K562 (cell line): ENCODE data around the gene DEPP1. TPM values are rescaled to one million over a fixed set of nuclear protein-coding genes. Genes with fewer than 3 reads are reported as not detected.

ENCODE experiments used
- ATAC-seq: fragments of 200-7000 bp; cut with Tn5 transposase; 3 replicates; pipeline ENCODE4 v1.9.1; 2020; ENCODE audit warnings: moderate library complexity
- BruUV-seq: library from RNA; stranded (reverse); fragments of 400-500 nt; replicated peaks from 2 replicates; lab custom pipeline; 2021; lab: Mats Ljungman, UMichigan
- CTCF ChIA-PET: fragments of 300-600 bp; formaldehyde crosslinking; extraction: SDS; loops from one replicate; lab custom pipeline; 2021; ENCODE audit warnings: low intra/inter-chr PET ratio; lab: Yijun Ruan, JAX
- POLR2A ChIA-PET: fragments of 300-600, 350-650 bp; sonication (Branson Sonifier 250); formaldehyde crosslinking; extraction: SDS; loops from one replicate; lab custom pipeline; 2021; ENCODE audit warnings: antibody characterized with exemption, inconsistent platforms; lab: Yijun Ruan, JAX
- DNase-seq, 4 experiments: peaks; one replicate each; pipeline versions ENCODE4 v3.0.0 to v3.0.0-alpha.2; 2011 to 2018; ENCODE audit warnings: low spot score in 3 of 4, mixed read lengths in 3 of 4; ENCODE audit errors: extremely low read depth in 1 of 4
- FAIRE-seq: peaks from 2 replicates; lab custom pipeline; 2011; peaks lifted over from hg19 to GRCh38; lab: Jason Lieb, UNC
- H2AFZ ChIP-seq: 2 replicates; pipeline ENCODE4 v1.6.0; 2011; ENCODE audit warnings: low read depth, low read length, control low read depth, inconsistent platforms
- H3K27ac ChIP-seq: fragments of 200-600 bp; 3 replicates; pipeline ENCODE4 v1.8.0; 2011; ENCODE audit warnings: low read depth, mild to moderate bottlenecking, control low read depth, inconsistent platforms, low read length, moderate library complexity, mixed read lengths; ENCODE audit errors: extremely low read depth
- H3K27me3 ChIP-seq, 2 experiments: fragments of 300-600 bp in 1 of 2; 2 replicates in 1 of 2; 3 replicates in 1 of 2; pipeline versions ENCODE4 v1.6.0 to v1.8.0; 2011; ENCODE audit warnings: inconsistent platforms in 2 of 2, low read length in 2 of 2, mild to moderate bottlenecking in 1 of 2, mixed read lengths in 1 of 2, moderate library complexity in 1 of 2; ENCODE audit not compliant: control insufficient read depth in 2 of 2, insufficient read depth in 2 of 2
- H3K36me3 ChIP-seq: fragments of 300-600 bp; 3 replicates; pipeline ENCODE4 v1.8.0; 2011; ENCODE audit warnings: mild to moderate bottlenecking, low read length, inconsistent platforms; ENCODE audit not compliant: control insufficient read depth, insufficient read depth
- H3K4me1 ChIP-seq, 2 experiments: fragments of 200-600 bp in 1 of 2; replicated peaks in 1 of 2; 2 replicates in 1 of 2; 3 replicates in 1 of 2; pipeline versions ENCODE4 v1.5.1 to v1.8.0; 2011; ENCODE audit warnings: inconsistent platforms in 2 of 2, low read length in 2 of 2, mild to moderate bottlenecking in 1 of 2, mixed read lengths in 1 of 2, moderate library complexity in 1 of 2; ENCODE audit not compliant: control insufficient read depth in 2 of 2, insufficient read depth in 2 of 2
- H3K4me2 ChIP-seq: 2 replicates; pipeline ENCODE4 v1.6.1; 2011; ENCODE audit warnings: low read length, control low read depth, inconsistent platforms, mixed read lengths; ENCODE audit not compliant: insufficient read depth
- H3K4me3 ChIP-seq: fragments of 200-600 bp; sonication (generic), shearing (Covaris generic); 2 replicates; pipeline ENCODE4 v1.5.1; 2016; ENCODE audit warnings: control low read depth, inconsistent platforms
- H3K79me2 ChIP-seq: fragments of 200-600 bp; 3 replicates; pipeline ENCODE4 v1.8.0; 2011; ENCODE audit warnings: low read length, inconsistent platforms; ENCODE audit not compliant: control insufficient read depth, insufficient read depth
- H3K9ac ChIP-seq, 2 experiments: 2 replicates each; pipeline versions ENCODE4 v1.6.0 to v1.6.1; 2011; ENCODE audit warnings: low read depth in 2 of 2, low read length in 2 of 2, control low read depth in 1 of 2, inconsistent platforms in 1 of 2, mild to moderate bottlenecking in 1 of 2, mixed read lengths in 1 of 2; ENCODE audit not compliant: insufficient read depth in 1 of 2
- H3K9me1 ChIP-seq: one replicate; pipeline ENCODE4 v1.6.0; 2011; ENCODE audit warnings: inconsistent platforms, mild to moderate bottlenecking, low read length, moderate library complexity; ENCODE audit not compliant: control insufficient read depth, insufficient read depth
- H3K9me3 ChIP-seq: replicated peaks from 2 replicates; pipeline ENCODE4 v1.5.1; 2011; ENCODE audit warnings: low read depth, low read length, inconsistent platforms; ENCODE audit not compliant: control insufficient read depth, insufficient read depth
- H4K20me1 ChIP-seq: replicated peaks from 2 replicates; pipeline ENCODE4 v1.6.1; 2011; ENCODE audit warnings: low read length, inconsistent platforms, mixed read lengths; ENCODE audit not compliant: control insufficient read depth, insufficient read depth
- EGR1 ChIP-seq: fragments of 450-650 bp; conservative IDR thresholded peaks from 2 replicates; pipeline ENCODE4 v1.6.1; 2017; ENCODE audit warnings: mild to moderate bottlenecking
- ESRRA ChIP-seq: fragments of 450-650 bp; IDR thresholded peaks from 2 replicates; pipeline ENCODE4 v1.6.1; 2014; ENCODE audit warnings: low read depth, mild to moderate bottlenecking, moderate library complexity, borderline replicate concordance
- JUND ChIP-seq, 2 experiments: IDR thresholded peaks; 2 replicates in 1 of 2; 3 replicates in 1 of 2; pipeline ENCODE4 v1.6.1; 2011; ENCODE audit warnings: borderline replicate concordance in 2 of 2, low read depth in 2 of 2, low read length in 2 of 2, improper control_type of control experiment in 1 of 2, missing biosample characterization in 1 of 2, missing genetic modification characterization in 1 of 2, missing genetic modification reagents in 1 of 2
- SREBF1 ChIP-seq: fragments of 150-350 bp; IDR thresholded peaks from 2 replicates; pipeline ENCODE4 v1.6.1; 2014; ENCODE audit warnings: antibody characterized with exemption, low read depth, low read length, borderline replicate concordance
- ZNF263 ChIP-seq: sonication (generic); formaldehyde crosslinking; IDR thresholded peaks from 2 replicates; pipeline ENCODE4 v1.8.0; 2022; ENCODE audit warnings: mild to moderate bottlenecking, missing genetic modification reagents, borderline replicate concordance
- WGBS: fragments of 100-300 bp; shearing (Covaris generic); methylation state at CpG from one replicate; pipeline ENCODE4 v1.1.6; 2016; ENCODE audit warnings: low coverage, mixed read lengths; ENCODE audit not compliant: insufficient coverage; ENCODE audit errors: missing lambda C conversion rate; 5-methylcytosine and 5-hydroxymethylcytosine counted together
- in situ Hi-C: fragments of 300-500 bp; cut with MboI; formaldehyde crosslinking; loops from 4 replicates; pipeline ENCODE4 v1.15.0; 2018; ENCODE audit warnings: inconsistent platforms, mixed read lengths
- intact Hi-C: fragments of 100-400 bp; cut with micrococcal nuclease; formaldehyde crosslinking; loops from 2 replicates; pipeline ENCODE4 v1.14.2; 2022
- polyA plus RNA-seq, 8 experiments: library from polyadenylated mRNA; depleted of rRNA in 4 of 8; stranded (reverse) in 5 of 8; unstranded in 3 of 8; fragments of >200 nt; fragmentation: Nextera tagmentation in 2 of 8; fragmentation: Illumina TruSeq in 1 of 8; extraction: Ambion mirVana in 2 of 8; extraction: Trizol in 1 of 8; gene quantifications; 2 replicates each; pipeline versions ENCODE4 v1.2.1 to v1.2.3, GENCODE V29; 2011 to 2014; ENCODE audit warnings: inconsistent platforms in 1 of 8, missing spikeins in 1 of 8
- total RNA-seq, 7 experiments: library from RNA; depleted of rRNA in 6 of 7; stranded (reverse); fragments of >200 nt in 6 of 7; fragmentation: Illumina TruSeq in 2 of 7; extraction: Trizol in 2 of 7; gene quantifications; 2 replicates each; pipeline versions ENCODE4 v1.2.1 to v1.2.3, GENCODE V29; 2011 to 2021; ENCODE audit warnings: low replicate concordance in 1 of 7
- TF ChIP-seq, protein P1 (sequence below): fragments of 250-450 bp; sonication (Bioruptor Pico); IDR thresholded peaks from 2 replicates; pipeline ENCODE4 v1.8.0; 2022; ENCODE audit warnings: inconsistent platforms, mild to moderate bottlenecking, moderate library complexity, borderline replicate concordance

Gene DEPP1
- total and polyA plus RNA-seq, 9 of the 15 experiments (the other 6 are each of a cell fraction or from before 2014, with no cell fraction given), result 0.04 to 0.54 (median 0.20) TPM; not detected in 1

DNA sequence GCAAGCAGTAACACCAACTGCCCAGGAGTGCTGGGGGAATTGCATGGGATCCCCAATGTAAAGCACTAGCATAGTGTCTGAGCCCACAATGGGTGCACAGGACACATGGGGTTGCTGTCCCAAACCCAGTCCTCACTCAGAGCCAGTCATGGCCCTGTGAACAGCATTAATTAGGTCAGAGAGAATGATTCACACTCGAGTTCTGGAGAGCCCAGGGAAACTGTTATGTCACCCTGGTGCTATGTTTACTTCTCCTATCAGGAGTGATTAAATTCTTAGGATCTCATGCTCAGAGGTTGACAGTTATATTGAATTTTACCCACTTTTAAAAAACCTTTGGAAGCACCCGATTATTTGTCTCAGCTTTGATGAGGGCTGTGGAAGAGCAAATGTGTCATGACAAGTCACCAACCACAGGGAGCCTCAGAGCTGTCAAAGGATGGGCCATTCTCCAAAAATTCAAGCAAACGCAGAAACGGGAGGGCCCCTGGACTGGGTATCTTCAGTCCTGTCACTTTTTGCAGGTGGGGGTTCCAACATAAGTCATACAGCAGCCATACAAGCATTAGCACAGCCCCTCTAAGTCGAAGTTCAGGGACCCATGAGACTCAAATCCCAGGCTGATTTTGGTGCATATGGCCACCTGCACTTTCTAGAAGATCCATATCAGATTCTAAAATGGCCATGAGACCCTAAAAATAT, 20.3 kb downstream of the DEPP1 start:
- no peak overlapping the region for H3K27ac ChIP-seq
- no TSS peak for BruUV-seq
- CTCF ChIA-PET, result no interaction called here

More for the DNA sequence above, 20.3 kb downstream of the DEPP1 start:
- TF ChIP-seq, protein P1, sequence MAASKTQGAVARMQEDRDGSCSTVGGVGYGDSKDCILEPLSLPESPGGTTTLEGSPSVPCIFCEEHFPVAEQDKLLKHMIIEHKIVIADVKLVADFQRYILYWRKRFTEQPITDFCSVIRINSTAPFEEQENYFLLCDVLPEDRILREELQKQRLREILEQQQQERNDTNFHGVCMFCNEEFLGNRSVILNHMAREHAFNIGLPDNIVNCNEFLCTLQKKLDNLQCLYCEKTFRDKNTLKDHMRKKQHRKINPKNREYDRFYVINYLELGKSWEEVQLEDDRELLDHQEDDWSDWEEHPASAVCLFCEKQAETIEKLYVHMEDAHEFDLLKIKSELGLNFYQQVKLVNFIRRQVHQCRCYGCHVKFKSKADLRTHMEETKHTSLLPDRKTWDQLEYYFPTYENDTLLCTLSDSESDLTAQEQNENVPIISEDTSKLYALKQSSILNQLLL (CRISPR knock-in tag), result 0 out of 2 replicates have a peak, but pooled peaks have one; percentile 13
- TF ChIP-seq ZNF263 (CRISPR knock-in tag) (no peak), SREBF1 (no peak), EGR1 (no peak), ESRRA (no peak), JUND (IDR thresholded peaks at IDR 0.05; ENCODE audit: borderline replicate concordance, low read depth, low read length) (no peak), JUND (tag; IDR thresholded peaks at IDR 0.05; ENCODE audit: borderline replicate concordance, low read depth, low read length) (0 out of 3 replicates have a peak, but pooled peaks have one; percentile 15)
- no peak overlapping the region for H3K4me3 ChIP-seq
- H3K79me2 ChIP-seq, result no peaks in the 10 kb centered on the region
- no peak overlapping the region for H3K9ac ChIP-seq
- peaks cover 8 to 11% of the 10 kb centered on the region in 2 experiments; a peak in 4 of 5 replicates for H3K4me1 ChIP-seq
- DNase-seq (no peak), FAIRE-seq (peak; percentile 26), ATAC-seq (no peak)
- peaks cover 15 to 32% of the 10 kb centered on the region in 2 experiments; a peak in 4 of 5 replicates for H3K27me3 ChIP-seq
- H3K9me1 ChIP-seq, result peaks cover 4% of the 10 kb centered on the region
- no peaks in the 10 kb centered on the region for H3K36me3 ChIP-seq
- no peaks in the 10 kb centered on the region for H3K9me3 ChIP-seq
- 12% methylated on average over 5 of the region's 5 CpGs for WGBS
- in situ Hi-C loops, result no loop called here
- intact Hi-C loops, result no loop called here
- peaks cover 8% of the 10 kb centered on the region; the same call in 1 of the 2 replicates for H4K20me1 ChIP-seq
- H2AFZ ChIP-seq, result no peak overlapping the region
- POLR2A ChIA-PET, result no interaction called here
- H3K4me2 ChIP-seq, result no peak overlapping the region
